RCC 7860 (cell line): Measurements from ENCODE around the gene CLEC16A.
"Not testable (repeated sequence)": the region's sequence is repeated elsewhere in the genome, so short reads cannot be mapped to it uniquely, and the experiment has no call there.

Experiments
- DNase-seq: peaks from one replicate; pipeline ENCODE4 v3.0.0-alpha.2; 2015; ENCODE audit warnings: low spot score
- FAIRE-seq: peaks from 2 replicates; lab custom pipeline; 2012; peaks lifted over from hg19 to GRCh38; lab: Jason Lieb, UNC

CLEC16A gene

DNA sequence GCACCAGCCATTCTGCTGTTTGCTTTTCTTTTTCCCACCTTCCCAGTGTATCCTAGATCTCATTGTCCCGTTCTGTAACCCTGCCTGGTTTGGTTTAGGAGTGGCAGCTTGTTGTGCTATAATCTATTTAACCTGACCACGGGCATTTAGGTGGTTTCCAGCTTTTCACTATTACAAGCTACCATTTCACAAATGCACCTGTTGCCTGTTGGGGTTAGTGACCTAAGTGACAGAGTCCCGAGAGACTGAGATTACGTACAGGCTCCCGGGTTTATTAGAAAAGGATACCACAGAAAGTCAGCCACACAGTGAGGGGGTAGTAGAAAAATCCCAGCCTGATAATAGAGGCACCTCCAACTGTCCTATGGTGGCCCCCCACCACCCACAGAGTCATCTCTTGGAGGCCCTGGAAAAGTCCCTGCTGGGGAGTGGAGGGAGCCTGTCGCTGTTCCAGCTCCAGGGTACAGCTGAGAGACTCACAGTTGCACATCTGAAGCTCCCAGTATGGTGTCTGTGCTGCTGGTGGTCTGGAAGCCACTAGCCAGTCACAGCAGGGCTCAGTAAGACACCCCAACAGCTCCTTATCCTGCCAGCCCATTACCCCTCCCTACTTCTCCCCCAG is 21.2 kb downstream of the CLEC16A start:
- no peak for FAIRE-seq
- no peak for DNase-seq

DNA sequence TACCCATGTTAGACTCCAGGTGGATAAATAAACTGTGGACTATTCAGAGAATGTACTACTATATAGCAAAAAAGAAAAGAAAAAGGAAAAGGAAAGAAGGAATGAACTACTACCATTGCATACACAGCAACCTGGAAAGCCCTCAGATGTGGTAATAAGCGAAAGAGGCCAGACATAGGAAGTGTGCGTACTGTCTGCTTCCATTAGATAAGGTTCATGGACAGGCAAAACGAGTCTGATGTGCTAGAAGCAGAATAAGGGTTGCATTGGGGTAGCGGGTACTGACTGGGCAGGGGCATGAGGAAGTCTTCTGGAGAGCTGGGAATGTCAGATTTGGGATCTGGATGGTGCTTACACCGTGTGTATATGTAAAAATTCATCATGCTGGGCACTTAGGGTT is 21.8 kb downstream of the CLEC16A start:
- DNase-seq = no peak
- no peak for FAIRE-seq

DNA sequence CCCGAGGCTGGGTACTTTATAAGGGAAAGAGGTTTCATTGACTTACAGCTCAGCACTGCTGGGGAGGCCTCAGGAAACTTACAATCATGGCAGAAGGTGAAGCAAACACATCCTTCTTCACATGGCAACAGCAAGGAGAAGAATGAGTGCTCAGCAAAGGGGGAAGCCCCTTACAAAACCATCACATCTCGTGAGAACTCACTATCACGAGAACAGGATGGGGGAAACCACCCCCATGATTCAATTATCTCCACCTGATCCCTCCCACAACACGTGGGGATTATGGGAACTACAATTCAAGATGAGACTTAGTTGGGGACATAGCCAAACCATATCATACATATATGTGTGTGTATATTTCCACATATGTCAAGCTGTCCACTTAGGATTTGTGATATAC is 22.2 kb downstream of the CLEC16A start:
- DNase-seq, FAIRE-seq: not testable (repeated sequence)

DNA sequence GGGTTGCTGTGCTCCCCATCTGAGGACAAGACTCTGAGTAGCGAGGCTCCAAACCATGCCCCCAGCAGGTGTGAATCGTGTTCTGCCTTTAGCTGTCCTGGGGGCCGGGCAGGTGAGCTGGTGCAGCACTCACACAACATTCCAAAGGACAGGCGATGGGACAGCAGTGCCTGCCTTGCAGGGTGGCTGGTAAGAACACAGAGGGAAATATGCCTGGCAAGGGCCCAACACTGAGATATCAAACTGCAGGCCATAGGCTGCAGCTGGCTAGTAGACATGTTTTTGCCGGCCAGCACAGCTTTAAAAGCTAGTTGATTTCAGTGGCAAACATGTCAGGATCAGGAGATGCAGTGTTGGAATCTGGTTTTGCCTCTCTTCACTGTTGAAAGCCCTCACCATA is 23.6 kb downstream of the CLEC16A start:
- DNase-seq = no peak
- no peak for FAIRE-seq

DNA sequence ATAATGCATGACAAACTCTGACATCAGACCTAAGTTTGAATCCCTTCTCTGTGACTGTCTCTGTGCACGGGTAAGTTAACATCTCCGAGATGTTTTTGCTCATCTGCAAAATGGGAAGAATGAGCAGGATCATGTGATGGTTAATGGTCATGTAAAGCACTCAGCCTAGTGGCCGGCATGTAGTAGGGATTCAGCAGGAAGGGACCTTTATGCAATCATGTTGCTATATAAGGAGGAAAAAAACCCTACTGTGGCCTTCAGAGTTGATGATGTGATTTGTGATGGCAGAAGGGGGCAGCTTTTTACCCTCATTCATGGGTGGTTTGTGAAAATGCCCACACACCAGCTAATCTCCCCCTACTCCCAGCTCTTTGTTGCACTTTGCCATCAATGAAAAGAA is 24.1 kb downstream of the CLEC16A start:
- DNase-seq (no peak), FAIRE-seq (no peak)

DNA sequence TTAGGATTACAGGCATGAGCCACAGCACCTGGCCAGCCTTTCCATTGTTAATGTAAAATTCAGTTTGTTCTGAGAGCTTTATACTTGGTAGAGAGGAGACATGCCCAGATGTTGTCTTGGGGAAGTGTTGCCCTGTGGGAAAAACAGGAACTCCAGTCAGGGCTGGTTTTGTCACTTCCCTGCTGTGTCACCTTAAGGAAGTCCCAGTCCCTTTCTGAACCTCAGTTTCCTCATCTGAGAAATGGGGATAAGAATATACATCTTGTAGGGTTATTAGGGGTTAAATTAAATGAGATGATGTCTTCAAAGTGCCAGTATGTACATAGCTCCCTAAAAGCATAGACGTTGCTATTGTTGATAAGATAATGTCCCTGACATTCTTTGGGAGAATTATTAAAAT is 25.3 kb downstream of the CLEC16A start:
- DNase-seq (no peak), FAIRE-seq (no peak)

DNA sequence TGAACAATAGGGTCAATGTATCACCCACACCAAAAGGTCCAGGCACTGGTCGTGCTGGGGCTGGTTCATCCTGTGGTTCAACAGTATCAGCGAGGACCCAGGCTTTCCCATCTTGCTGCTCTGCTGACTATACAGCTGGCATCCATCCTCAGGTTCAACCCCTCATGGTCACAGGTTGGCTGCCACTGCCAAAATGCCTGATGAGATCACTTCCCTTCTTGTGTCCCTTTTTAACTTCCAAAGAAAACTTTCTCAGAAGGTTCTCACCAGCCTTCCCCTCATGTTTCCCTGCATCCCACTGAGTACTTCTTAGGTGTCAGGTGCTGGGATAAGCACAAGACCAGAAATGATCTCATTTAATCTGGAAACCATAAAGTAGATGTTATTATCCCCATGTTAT is 25.7 kb downstream of the CLEC16A start:
- FAIRE-seq (no peak), DNase-seq (no peak)

DNA sequence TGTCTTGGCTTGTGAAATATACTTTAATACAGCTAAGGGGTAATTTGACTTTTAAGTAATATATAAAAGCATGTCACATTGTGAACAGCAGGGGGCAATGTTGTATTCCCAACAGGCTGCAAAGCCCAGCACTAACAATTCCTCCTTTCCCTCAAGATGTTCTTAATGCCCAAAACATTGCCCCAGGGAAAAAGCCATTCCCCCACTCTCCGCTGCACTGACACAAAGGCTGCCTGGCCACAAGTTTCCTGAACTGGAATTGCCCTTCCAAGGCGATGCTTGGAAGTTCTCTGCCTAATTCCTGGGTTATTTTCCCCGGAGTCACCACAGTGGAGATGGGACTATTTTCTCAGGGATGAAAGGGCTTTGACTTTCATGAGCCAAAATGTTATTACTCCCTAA is 27.2 kb downstream of the CLEC16A start:
- FAIRE-seq = peak; percentile 15
- peak; percentile 52 for DNase-seq

DNA sequence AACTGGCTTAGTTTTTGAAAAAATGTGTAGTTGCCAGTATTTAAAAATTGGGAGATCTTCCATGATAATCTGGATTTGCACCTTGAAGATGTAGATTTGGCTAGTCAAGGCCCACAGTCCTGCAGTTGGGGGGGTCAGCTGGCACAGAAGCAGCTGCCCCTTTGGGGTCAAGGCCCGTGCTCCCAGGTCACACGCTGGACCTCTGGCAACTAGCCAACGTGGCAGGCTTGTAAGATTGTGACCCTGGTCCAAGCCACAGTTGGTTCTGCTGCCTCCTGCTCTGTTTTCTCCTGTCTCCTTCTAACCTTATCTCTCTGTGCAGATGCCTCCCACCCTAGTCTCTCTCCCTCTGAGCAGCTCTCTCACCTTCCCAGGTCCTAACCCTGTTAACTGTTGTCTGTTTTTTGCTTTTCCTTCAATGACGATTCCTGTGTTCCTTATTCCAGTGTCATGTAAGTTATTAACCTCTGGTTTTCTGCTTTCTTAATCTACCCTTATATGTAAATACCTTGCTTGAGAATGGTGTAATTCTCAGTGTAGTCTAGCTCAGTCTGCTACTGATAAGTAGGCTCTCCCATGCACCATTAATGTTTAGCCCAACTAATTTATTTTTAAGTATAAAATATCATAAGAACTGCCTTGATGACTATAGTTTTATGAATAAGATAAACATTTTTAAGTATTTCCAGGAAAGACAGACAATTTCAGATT is 27.9 kb downstream of the CLEC16A start:
- DNase-seq (no peak), FAIRE-seq (no peak)

DNA sequence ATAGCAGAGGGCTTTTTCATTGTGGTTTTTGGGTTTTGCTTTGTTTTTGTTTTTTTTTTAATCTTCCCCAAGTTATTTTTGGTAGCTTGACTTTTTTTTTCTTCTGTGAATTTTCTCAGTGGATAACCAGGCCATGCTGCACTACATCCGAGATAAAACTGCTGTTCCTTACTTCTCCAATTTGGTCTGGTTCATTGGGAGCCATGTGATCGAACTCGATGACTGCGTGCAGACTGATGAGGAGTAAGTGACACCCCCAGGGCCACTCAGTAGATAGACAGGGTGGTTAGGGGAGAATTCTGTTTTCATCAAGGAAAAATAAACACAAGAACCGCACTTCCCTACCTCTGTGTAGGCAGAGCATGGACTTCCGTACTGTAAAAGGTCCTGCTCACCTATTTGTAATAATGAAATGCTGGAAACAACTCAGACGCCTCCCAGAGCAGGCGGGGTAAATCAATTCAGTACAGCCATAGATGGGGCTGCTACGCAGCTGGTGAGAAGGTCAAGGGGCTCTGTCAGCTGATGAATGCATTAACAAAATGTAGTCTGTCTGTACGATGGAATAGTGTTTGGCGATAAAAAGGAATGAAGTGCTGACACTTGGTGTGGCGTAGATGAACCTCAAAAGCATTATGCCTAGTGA is 28.6 kb downstream of the CLEC16A start:
- FAIRE-seq (no peak), DNase-seq (no peak)

DNA sequence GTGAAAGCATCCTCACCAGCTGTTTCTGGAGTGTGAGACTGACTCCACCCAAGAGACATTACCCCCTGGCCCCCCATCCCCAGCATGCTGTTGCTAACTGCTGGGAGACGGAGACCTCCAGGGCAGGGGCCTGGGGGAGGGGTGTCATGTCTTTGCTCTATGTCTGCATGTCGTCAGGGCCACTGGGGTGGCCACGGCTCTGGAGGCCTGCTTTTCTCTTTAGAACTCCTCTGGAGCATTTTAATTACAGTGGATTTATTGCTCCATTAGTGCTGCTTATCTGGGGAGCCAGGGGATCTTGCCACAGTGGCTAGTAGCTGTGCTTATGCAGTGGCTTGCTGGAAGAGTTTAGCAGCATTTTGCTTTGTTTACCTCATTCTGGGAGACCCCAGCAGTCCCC is 32.3 kb downstream of the CLEC16A start:
- FAIRE-seq (no peak), DNase-seq (no peak)

DNA sequence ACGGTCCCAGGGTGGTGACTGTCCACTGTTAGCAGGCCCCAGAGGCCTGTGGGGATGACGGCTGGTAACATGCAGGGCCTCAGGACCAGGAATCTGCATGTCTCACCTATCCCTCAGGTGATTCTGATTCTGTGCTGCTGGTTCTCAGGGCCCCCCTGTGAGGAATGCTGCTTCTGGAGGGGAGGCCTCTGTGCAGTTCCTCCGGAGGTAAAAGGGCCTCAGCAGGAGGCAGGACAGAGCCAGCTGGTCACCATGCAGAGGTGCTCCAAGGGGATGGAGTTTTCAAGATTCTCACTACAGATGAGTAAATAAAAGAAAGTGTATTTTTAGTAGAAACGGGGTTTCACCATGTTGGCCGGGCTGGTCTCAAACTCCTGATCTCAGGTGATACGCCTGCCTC is 33.8 kb downstream of the CLEC16A start:
- FAIRE-seq (no peak), DNase-seq (no peak)

DNA sequence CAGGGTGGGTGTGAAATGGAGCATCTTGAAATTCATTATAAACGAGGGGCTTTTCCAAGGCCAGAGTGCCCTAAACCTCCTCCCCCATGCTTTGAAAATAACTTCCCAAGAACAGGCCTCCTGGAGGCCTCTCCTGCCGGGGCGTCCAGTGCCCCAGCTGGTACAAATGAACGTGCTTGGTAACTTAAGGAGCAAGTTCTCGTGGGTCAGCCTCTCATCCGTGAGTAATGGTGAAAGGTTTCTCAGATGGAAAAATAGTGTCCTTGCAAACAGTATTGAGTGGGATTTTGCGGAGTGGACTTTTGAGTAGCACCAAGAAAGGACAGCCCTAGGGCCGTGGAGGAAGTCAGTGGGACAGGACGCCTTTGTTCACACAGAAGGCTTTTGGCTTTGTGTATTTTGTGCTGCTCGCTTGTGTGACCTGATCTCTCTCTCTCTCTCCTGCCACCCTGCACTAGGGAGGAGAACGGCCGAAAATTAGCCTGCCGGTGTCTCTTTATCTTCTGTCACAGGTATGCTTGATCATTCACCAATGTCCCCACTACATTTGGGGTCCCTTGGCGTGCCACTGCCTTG is 34.6 kb downstream of the CLEC16A start:
- FAIRE-seq = no peak
- DNase-seq = no peak

DNA sequence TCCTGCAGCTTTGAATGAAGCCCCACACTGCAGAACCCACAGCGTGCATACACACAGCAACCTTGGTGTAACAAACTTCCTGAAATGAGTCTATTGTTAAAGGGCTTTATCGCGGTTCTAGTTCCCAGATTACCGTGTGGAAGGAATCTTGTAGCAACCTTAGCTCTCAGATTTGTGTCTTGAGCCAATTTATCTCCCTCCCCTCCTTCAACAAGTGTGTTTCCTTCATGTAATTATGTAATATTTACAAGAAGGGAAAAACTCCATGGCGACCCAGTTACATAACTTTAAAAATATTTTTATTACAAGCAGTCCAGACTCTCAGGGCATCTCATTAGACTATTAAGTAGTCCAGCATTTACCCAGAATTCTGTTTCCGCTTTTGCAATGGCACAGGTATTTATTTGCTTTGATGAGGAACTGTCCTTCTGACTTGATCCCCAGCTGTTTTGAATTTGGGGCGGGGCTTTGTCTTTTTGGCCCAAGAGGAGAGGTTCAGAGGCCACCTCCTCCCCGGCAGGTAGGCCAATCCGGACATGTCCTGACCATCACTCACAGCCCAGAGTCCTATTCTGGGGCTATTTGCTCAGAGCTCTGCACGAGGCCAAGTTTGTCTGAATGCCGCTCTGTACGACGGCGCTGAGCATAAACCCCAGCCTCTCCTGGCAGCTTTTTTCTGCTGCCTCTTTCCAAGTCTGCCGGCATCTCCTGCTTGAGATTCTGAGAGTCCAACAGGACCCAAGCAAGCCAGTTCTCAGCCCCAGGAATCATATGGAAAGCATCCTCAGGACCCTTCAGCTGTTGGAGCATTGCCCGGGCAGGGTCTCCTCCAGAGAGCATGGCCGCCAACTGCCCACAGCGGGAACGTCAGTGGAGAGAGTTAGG is 35.6 kb downstream of the CLEC16A start:
- FAIRE-seq = no peak

DNA sequence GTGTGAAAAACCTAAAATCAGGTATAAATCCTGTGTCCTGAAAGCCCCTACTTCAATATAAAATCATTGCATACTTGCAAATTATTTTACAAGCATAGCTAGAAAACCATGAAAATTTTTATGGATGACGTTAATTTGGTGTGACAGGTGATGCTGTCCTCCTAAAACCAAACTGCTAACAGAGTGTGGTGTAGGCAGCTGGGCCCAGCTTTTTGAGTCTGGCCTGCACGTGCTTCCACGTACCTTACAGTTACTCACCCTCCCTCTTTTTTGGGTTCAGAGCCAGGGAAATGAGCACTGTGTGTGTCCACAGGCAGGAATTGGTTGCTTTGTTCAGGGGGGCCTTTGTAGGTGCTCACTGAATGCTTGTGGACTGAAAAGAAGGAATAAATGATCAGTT is 36.4 kb downstream of the CLEC16A start:
- DNase-seq (no peak), FAIRE-seq (no peak)

More for the DNA sequence above, 35.6 kb downstream of the CLEC16A start:
- DNase-seq = no peak

DNA sequence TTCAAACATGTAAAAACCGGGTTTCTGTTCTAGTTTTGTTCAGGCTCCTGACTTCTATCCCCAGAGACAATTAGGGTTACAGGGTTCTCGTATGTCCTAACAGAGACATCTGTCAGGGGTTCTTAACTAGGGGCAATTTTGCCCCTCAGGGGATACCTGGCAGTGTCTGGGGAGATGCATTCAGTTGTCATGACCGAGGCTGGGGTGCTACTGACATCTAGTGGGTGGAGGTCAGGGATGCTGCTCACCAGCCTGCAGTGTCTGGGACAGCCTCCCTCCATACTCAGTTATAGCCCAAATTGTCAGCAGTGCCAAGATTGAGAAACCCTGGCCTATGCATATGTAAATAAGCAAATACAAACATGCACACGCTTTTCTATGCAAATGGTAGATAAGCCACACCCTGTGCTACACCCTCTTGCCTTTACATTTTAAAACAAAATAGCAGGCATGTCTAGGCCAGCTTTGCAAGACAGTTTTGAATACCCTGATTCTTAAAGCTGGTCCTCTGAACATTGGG is 37.4 kb downstream of the CLEC16A start:
- no peak for DNase-seq
- no peak for FAIRE-seq

DNA sequence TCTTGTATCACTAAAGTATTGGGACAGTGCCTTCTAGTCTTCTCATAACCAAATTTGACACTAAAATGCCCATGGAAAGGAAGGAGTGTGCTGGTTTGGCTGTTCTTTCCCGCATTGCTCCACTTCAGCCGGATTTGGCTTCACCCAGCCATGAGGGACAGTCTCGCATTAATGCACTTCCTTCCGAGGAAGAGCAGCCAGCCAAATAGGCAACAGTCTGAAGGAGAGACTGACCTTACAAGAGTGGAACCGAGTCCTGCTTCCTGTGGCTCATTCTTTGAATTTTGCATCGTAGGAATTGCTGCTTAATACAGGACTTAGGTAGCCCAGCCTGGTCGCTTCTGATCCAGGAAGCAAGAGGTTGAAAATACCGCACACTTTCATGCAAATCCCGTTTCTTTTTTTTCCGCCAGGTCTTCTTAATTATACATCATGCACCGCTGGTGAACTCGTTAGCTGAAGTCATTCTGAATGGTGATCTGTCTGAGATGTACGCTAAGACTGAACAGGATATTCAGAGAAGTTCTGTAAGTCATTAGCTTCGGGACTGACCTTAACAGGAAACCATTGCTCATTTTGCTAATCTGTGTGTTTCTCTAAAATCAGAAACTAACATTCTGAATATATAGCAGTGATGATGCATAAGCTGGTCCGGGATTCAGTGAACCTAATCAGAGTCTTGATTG is 38.2 kb downstream of the CLEC16A start:
- no peak for FAIRE-seq
- DNase-seq = no peak

DNA sequence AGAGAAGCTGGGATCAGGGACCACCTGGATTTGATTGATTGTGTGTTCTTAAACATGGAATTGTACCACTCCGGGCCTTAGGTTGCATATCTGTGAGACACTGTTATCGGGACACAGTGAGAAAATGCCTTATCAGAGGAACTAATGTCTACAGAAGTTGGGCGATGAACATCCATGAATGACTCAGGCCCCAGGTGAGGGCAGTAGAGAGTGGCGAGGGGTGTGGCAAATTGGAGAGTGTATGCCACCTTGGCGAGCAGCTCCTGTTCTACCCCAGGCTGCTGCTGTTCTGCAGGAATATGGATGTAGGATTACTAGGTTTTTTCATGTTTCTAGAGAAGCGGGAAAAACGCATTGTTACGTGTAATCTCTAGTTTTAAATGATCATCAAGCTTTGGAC is 38.8 kb downstream of the CLEC16A start:
- DNase-seq (no peak), FAIRE-seq (no peak)

DNA sequence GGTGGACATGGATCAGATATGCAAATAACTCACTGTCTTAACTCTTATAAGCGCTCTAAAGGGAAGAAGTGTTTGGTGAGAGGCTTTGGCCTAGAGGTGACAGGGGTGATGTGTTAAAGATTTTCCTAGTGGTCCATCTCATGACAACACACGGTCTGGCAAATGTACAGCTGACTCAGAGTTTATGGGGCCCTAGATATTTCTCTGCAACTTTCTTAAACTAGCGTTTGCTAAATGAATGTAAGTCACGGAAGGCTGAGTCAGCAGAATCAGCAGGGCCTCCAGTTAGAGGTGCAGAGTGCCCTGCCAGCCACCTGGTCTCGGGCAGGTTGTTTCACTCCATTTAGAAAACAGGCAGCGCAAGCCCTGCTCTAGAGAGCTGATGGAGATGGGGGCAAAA is 40.1 kb downstream of the CLEC16A start:
- no peak for FAIRE-seq

More for the DNA sequence above, 40.1 kb downstream of the CLEC16A start:
- peak; percentile 69 for DNase-seq
